H1 (cell line): ENCODE measurements around the gene AMN. TPM values are rescaled to one million over a fixed set of nuclear protein-coding genes. Genes with fewer than 3 reads are reported as not detected.

Experiments used
- SAP30 ChIP-seq: fragments of 300-600 bp; sonication (generic); IDR thresholded peaks from 2 replicates; pipeline ENCODE4 v1.7.1; 2012; ENCODE audit warnings: low read length, moderate library complexity, mild to moderate bottlenecking, inconsistent platforms; ENCODE audit not compliant: insufficient read depth, insufficient replicate concordance
- polyA plus RNA-seq, 7 experiments: library from polyadenylated mRNA; depleted of rRNA in 3 of 7; stranded (reverse) in 5 of 7; unstranded in 2 of 7; fragments of >200 nt in 5 of 7; fragments of 200-250 nt in 2 of 7; gene quantifications; 1 replicate in 5 of 7; 2 replicates in 1 of 7; 4 replicates in 1 of 7; pipeline versions ENCODE4 v1.2.1 to v1.2.3, GENCODE V29; 2011 to 2013; ENCODE audit warnings: missing spikeins in 2 of 7, mixed read lengths in 2 of 7
- total RNA-seq: library from RNA; stranded (reverse); fragmentation: NEBNext Ultra II Directional; extraction: Animal tissue kit (Norgen Biotek cat#: 25700); gene quantifications from 2 replicates; pipeline ENCODE4 v1.2.1, GENCODE V29; 2021

Gene AMN
- total and polyA plus RNA-seq, 2 of the 8 experiments (the other 6 are each of a cell fraction or from before 2014, with no cell fraction given): 0.77 to 1.5 TPM

DNA sequence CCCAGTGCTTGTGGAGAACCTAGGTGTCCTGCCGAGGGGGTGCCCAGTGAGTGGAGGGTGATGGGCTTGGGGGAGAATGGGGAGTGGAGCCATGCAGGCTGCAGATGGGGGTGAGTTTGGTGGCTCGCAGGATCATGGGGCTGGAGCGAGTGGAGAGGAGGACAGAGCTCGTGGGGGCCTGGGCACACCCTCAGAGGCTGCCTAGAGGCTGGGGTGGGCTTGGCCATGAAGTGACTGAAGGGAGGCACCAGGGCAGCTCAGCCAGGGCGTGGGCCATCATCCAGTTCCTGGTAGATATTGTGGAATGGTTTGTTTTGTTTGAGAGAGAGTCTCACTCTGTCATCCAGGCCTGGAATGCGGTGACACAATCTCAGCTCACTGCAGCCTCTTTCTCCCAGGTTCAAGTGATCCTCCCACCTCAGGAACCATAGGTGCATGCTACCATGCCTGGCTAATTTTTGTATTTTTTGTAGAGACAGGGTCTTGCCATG is 43.4 kb upstream of the AMN start (continued):
- no peak for TF ChIP-seq SAP30
- TF ChIP-seq, all 59 proteins: peak for 0
